ENCODE data around the gene GNMT. TPM values are rescaled to one million over a fixed set of nuclear protein-coding genes. Genes with fewer than 3 reads are reported as not detected.

The GNMT gene
- total RNA-seq, 2 donors from 2014 or later = 3.3 to 4.1 TPM

- peaks cover 12% of the 10 kb centered on the region for H3K36me3 ChIP-seq
Observed at GRCh38 chr6:42970871-42971612, 10.5 kb downstream of the GNMT start.

GRCh38 chr6:42971746-42972327 lies 11.3 kb downstream of the GNMT start:
- DNase-seq (ENCODE audit: low spot score) = no peak
- Histone ChIP-seq H3K27ac (no peak overlapping the region), H3K27me3 (no peaks in the 10 kb centered on the region), H3K4me1 (peaks cover 0 to 14% of the 10 kb centered on the region in 2 donors), H3K9me3 (no peaks in the 10 kb centered on the region), H3K4me3 (no peak overlapping the region), H3K36me3 (peaks cover 4% of the 10 kb centered on the region)
- TF ChIP-seq CTCF (IDR thresholded peaks at IDR 0.05) = no peak

More at GRCh38 chr6:42970871-42971612, 10.5 kb downstream of the GNMT start:
- no peak overlapping the region for H3K27ac ChIP-seq
- peaks cover 0 to 14% of the 10 kb centered on the region in 2 donors for H3K4me1 ChIP-seq
- no peaks in the 10 kb centered on the region for H3K9me3 ChIP-seq
- no peaks in the 10 kb centered on the region for H3K27me3 ChIP-seq
- DNase-seq (ENCODE audit: low spot score) = no peak
- no peak for TF ChIP-seq CTCF (IDR thresholded peaks at IDR 0.05)
- H3K4me3 ChIP-seq = no peak overlapping the region

- no peaks in the 10 kb centered on the region for H3K36me3 ChIP-seq
- no peak for DNase-seq (ENCODE audit: low spot score)
- no peak for TF ChIP-seq CTCF (IDR thresholded peaks at IDR 0.05)
Observed at GRCh38 chr6:42973926-42974325, 13.4 kb downstream of the GNMT start.

GRCh38 chr6:42974919-42975505 lies 14.5 kb downstream of the GNMT start:
- Histone ChIP-seq H3K27me3 (no peaks in the 10 kb centered on the region), H3K9me3 (no peaks in the 10 kb centered on the region), H3K4me1 (peaks cover 0 to 28% of the 10 kb centered on the region in 2 donors), H3K4me3 (no peak overlapping the region), H3K27ac (no peak overlapping the region), H3K36me3 (no peaks in the 10 kb centered on the region)
- TF ChIP-seq CTCF (IDR thresholded peaks at IDR 0.05) = no peak
- no peak for DNase-seq (ENCODE audit: low spot score)

More at GRCh38 chr6:42973926-42974325, 13.4 kb downstream of the GNMT start:
- H3K27ac ChIP-seq = no peak overlapping the region
- no peaks in the 10 kb centered on the region for H3K9me3 ChIP-seq
- H3K27me3 ChIP-seq = no peaks in the 10 kb centered on the region
- H3K4me1 ChIP-seq = peaks cover 0 to 21% of the 10 kb centered on the region in 2 donors
- H3K4me3 ChIP-seq = no peak overlapping the region

GRCh38 chr6:42978487-42978838 lies 17.9 kb downstream of the GNMT start:
- Histone ChIP-seq H3K27me3 (no peaks in the 10 kb centered on the region), H3K27ac (peak overlapping the region; percentile 84), H3K36me3 (no peaks in the 10 kb centered on the region), H3K9me3 (no peaks in the 10 kb centered on the region), H3K4me3 (peak overlapping the region; percentile 71 to 95), H3K4me1 (peaks cover 0 to 20% of the 10 kb centered on the region in 2 donors)
- DNase-seq (ENCODE audit: low spot score) = no peak
- no peak for TF ChIP-seq CTCF (IDR thresholded peaks at IDR 0.05)
